Kasumi-1 (cell line): ENCODE results near the gene UBE3C.
A peak's percentile ranks its signal among the peaks of the same experiment; 100 is the strongest.

Experiments used
- DNase-seq, 2 experiments: peaks; one replicate each; lab custom pipeline; 2025; lab: John Stamatoyannopoulos, UW

Gene UBE3C

DNA sequence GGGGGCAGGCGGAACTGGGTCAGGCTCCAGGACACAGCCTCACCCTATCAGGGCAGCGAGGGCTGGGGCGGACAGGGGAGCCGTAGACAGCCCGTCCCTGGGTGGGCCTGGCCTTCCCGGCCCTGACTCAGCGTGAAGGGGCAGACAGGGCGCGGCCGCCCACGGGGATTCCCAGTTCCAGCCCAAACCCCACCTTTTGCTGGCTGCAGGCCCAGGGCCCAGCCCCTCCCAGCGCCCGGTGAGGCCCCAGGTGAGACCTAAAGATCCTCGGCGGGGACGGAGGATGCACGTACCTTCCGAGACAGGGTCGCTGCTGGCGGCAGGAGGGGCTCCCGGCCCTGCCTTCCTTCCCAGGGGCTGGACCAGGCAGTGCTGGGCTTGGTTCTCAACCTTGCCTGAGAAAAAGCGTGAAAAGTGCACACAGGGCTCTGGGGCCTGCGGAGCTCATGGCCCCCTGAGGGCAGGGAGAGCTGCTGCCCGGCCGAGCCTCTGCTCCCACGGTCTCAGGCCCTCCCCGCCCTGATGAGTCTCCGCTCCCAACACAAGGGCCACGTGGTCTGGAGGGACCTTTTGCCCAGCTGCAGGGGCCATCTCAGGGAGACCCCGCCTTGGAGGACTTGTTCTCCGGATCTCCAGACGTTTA, 154.2 kb downstream of the UBE3C start:
- DNase-seq: no peak

- DNase-seq: no peak
Observed at GRCh38 chr7:157293413-157293788, 154.7 kb downstream of the UBE3C start.

DNA sequence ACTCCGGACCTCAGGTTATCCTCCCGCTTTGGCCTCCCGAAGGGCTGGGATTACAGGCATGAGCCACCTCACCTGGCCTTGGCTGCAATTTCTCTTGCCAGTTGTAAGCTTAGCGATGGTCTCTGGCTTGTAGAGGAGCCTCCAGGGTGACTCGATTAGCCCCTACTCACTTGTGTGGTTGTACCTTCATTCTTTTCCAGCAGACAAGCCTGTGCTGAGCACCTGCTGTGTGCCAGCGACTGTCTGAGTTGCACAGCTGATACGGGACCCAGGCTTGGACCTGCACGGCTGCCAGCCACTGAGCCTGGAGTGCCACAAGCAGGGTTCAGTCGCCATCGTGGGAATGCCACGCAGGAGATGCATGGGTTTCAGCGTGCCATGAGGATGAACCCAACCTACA, 156.0 kb downstream of the UBE3C start:
- no peak for DNase-seq

DNA sequence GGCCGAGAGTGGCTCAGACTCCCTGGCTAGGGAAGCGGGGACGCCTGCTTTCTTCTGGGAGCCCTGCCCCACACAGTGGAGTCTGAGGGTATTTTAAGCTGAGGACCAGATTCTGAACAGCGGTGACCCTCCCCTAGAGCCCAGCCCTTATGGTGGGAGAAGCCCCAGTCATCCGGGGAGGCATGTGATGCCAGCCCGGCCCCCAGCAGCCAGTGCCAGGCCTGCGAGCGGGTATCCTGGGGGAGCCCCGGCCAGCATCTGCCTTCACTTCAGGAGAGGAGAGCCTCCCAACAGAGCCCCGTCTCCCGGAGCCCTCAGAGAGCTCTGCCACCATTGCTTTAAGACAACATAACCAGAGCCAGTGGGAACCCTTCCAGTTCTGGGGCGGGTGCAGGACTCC, 156.6 kb downstream of the UBE3C start:
- DNase-seq: no peak

DNA sequence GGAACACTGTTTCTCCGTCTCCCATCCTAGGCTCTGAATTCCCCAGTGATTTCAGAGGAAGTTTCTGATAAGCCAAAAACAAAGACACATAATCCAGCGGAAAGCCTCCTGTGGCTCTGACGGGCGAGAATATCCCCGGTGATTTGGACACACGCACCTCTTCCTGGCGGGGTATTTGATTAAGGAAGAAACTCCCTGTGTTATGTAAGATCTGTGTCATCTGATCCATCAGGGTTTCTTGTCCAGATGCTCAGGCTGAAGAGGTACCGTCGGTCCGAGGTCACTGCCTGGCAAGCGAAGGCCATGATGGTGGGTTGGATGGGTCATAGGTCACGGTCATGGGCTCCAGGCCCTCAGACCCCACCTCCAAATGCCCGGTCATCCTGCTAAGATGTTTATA, 158.5 kb downstream of the UBE3C start:
- no peak for DNase-seq

- no peak for DNase-seq
Observed at GRCh38 chr7:157299317-157299612, 160.5 kb downstream of the UBE3C start.

- DNase-seq: peak; percentile 91 to 92
Observed at GRCh38 chr7:157299613-157300368, 161.1 kb downstream of the UBE3C start.

GRCh38 chr7:157300369-157300825, 161.7 kb downstream of the UBE3C start:
- no peak for DNase-seq

DNA sequence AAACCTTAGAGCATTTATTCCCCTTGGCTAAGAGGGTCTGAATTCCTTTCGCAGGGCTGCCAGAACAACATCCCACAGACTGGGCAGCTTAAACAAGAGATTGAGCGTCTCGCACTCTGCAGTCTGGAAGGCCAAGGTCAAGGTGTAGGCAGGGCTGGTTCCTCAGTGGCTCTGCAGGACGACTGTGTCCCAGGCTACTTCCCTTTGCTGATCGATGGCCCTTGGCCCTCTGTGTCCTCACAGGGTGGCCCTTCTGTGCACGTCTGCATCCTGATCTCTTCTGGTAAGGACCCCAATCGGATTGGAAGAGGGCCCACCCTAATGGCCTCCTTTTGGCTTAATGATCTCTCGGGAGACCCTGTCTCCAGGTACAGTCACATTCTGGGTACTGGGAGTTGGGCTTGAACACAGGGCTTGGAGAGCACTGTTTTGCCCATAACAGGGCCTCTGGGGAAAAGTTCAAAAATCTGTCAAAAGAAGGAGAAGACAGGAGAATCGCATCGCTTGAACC, 162.9 kb downstream of the UBE3C start:
- DNase-seq: peak in 1 of 2 experiments; percentile 54

DNA sequence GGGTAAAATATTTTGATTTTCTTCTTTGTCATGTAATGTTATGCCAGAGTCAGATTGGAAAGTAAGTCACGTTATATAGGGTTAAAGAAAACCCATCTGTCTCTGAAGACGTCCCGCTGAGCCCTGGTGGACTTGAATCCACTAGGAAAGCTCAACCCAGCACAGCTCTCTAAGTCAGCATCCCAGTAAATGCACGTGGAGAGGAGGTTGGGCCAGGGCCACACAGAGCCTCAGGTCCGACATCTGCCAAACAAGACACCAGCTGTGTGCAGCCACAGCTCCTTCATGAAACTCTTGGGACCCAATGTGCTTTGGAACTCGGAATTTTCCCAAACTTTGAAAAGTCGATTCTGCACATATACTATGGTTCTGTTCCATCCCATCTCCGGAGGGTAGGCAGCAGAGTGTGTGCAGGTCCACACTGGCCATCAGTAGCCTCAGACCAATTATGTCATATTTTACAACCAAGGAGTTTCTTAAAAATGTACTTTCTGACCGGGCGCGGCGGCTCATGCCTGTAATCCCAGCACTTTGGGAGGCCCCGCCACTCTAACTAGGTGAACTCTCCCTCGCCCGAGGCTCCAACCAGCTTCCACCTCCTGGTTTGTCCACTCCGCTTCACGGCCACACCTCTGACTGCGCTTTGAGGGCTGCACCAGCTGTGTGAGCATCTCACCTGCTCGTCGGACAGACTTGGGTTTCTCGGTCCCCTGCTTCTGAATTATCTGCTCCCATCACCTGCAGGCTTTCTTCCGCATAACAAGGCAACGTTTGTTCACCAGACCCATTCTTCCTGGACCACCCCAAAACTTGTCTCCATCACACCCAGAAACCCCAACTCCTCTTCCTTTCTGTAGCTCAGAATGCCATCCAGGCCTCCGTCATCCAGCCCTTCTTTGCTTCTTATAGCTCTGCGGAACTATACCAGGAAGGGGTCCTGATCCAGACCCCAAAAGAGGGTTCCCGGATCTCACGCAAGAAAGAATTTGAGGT, 168.4 kb downstream of the UBE3C start:
- DNase-seq: no peak

GRCh38 chr7:157309988-157310668, 171.4 kb downstream of the UBE3C start:
- DNase-seq: no peak

- DNase-seq: no peak
Observed at GRCh38 chr7:157310676-157311185, 172.0 kb downstream of the UBE3C start.

DNA sequence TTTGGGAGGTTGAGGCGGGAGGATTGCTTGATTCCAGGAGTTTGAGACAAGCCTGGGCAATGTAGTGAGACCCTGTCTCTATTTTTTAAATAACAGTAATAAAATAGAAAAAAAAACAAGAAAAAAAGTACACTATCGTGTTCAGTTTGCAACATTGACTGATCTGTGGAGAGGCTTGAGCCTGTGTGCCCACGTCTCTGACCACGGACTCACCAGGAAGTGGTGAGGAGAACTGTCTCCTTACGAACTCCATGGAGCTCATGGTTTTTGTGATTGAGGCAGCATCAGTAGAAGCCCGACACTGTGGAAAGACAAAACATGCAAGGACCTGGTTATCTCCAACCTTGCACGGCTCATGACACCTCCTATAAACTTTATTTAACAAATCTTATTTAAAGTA, 174.2 kb downstream of the UBE3C start:
- no peak for DNase-seq

- no peak for DNase-seq
Observed at GRCh38 chr7:157313645-157314044, 174.9 kb downstream of the UBE3C start.

GRCh38 chr7:157318015-157318706, 179.4 kb downstream of the UBE3C start:
- DNase-seq: peak; percentile 87 to 91
